Measurements from ENCODE around the gene LIAS. TPM values are rescaled to one million over a fixed set of nuclear protein-coding genes. Genes with fewer than 3 reads are reported as not detected.

The LIAS gene
- total and polyA plus RNA-seq, 4 experiments from 2014 or later: 13.2 to 24.7 (median 19.7) TPM

GRCh38 chr4:39427520-39428114, 31.2 kb upstream of the LIAS start:
- no peak overlapping the region for H3K27ac ChIP-seq (ENCODE audit: low read depth, low read length)
- no peak for DNase-seq
- Mint-ChIP-seq H3K4me1 (no peaks in the 10 kb centered on the region), H3K9me3 (no peaks in the 10 kb centered on the region), H3K36me3 (no peaks in the 10 kb centered on the region), H3K4me3 (no peak overlapping the region), H3K27me3 (no peaks in the 10 kb centered on the region), H3K27ac (no peak overlapping the region)
- H3K4me3 ChIP-seq (ENCODE audit: low read length in 2 of 2): no peak overlapping the region
- ChIA-PET POLR2A (ENCODE audit: partially characterized antibody) (no interaction called here), CTCF (ENCODE audit: partially characterized antibody) (interaction anchor here (1.0 kb wide), 1 partner anchor 11 kb away, joined by 4 read pairs; no protein-coding TSS in a partner anchor)
- H3K4me1 ChIP-seq (ENCODE audit: insufficient read depth, low read length): no peaks in the 10 kb centered on the region
- H3K27me3 ChIP-seq (ENCODE audit: insufficient read depth, low read length): no peaks in the 10 kb centered on the region
- intact Hi-C loops (cut with micrococcal nuclease): no loop called here
- no peaks in the 10 kb centered on the region for H3K36me3 ChIP-seq (ENCODE audit: insufficient read depth, low read length)
- no peaks in the 10 kb centered on the region for H3K9me3 ChIP-seq (ENCODE audit: control insufficient read depth in 1 of 2, low read length in 2 of 2)

- no peak for DNase-seq
- ChIA-PET POLR2A (ENCODE audit: partially characterized antibody) (no interaction called here), CTCF (ENCODE audit: partially characterized antibody) (interaction anchor here (0.7 kb wide), 1 partner anchor 10 kb away, joined by 3 read pairs; no protein-coding TSS in a partner anchor)
- Histone ChIP-seq H3K4me3 (ENCODE audit: low read length in 2 of 2) (no peak overlapping the region), H3K4me1 (ENCODE audit: insufficient read depth, low read length) (no peaks in the 10 kb centered on the region), H3K27ac (ENCODE audit: low read depth, low read length) (no peak overlapping the region), H3K9me3 (ENCODE audit: control insufficient read depth in 1 of 2, low read length in 2 of 2) (no peaks in the 10 kb centered on the region), H3K36me3 (ENCODE audit: insufficient read depth, low read length) (no peaks in the 10 kb centered on the region), H3K27me3 (ENCODE audit: insufficient read depth, low read length) (no peaks in the 10 kb centered on the region)
- no peaks in the 10 kb centered on the region for H3K9me3 Mint-ChIP-seq
- H3K27ac Mint-ChIP-seq: peak overlapping the region in 2 of 7 donors; percentile 38 to 59
- H3K4me3 Mint-ChIP-seq: no peak overlapping the region
- intact Hi-C loops (cut with micrococcal nuclease): no loop called here
- H3K36me3 Mint-ChIP-seq: no peaks in the 10 kb centered on the region
- H3K27me3 Mint-ChIP-seq: no peaks in the 10 kb centered on the region
- no peaks in the 10 kb centered on the region for H3K4me1 Mint-ChIP-seq
Observed at GRCh38 chr4:39429476-39430334, 29.2 kb upstream of the LIAS start.

GRCh38 chr4:39433878-39434492, 24.9 kb upstream of the LIAS start:
- no peak overlapping the region for H3K4me3 ChIP-seq (ENCODE audit: low read length in 2 of 2)
- H3K9me3 ChIP-seq (ENCODE audit: control insufficient read depth in 1 of 2, low read length in 2 of 2): no peaks in the 10 kb centered on the region
- H3K27ac ChIP-seq (ENCODE audit: low read depth, low read length): no peak overlapping the region
- POLR2A ChIA-PET (ENCODE audit: partially characterized antibody): no interaction called here
- CTCF ChIA-PET (ENCODE audit: partially characterized antibody): no interaction called here
- intact Hi-C loops (cut with micrococcal nuclease): no loop called here
- Mint-ChIP-seq H3K9me3 (no peaks in the 10 kb centered on the region), H3K27me3 (no peaks in the 10 kb centered on the region), H3K27ac (no peak overlapping the region), H3K4me3 (no peak overlapping the region), H3K36me3 (no peaks in the 10 kb centered on the region), H3K4me1 (no peaks in the 10 kb centered on the region)
- no peak for DNase-seq
- H3K36me3 ChIP-seq (ENCODE audit: insufficient read depth, low read length): no peaks in the 10 kb centered on the region
- H3K27me3 ChIP-seq (ENCODE audit: insufficient read depth, low read length): no peaks in the 10 kb centered on the region
- no peaks in the 10 kb centered on the region for H3K4me1 ChIP-seq (ENCODE audit: insufficient read depth, low read length)

GRCh38 chr4:39435659-39436563, 22.9 kb upstream of the LIAS start:
- no peak overlapping the region for H3K4me3 ChIP-seq (ENCODE audit: low read length in 2 of 2)
- no peaks in the 10 kb centered on the region for H3K36me3 Mint-ChIP-seq
- H3K27me3 Mint-ChIP-seq: no peaks in the 10 kb centered on the region
- no peaks in the 10 kb centered on the region for H3K27me3 ChIP-seq (ENCODE audit: insufficient read depth, low read length)
- H3K9me3 ChIP-seq (ENCODE audit: control insufficient read depth in 1 of 2, low read length in 2 of 2): no peaks in the 10 kb centered on the region
- no peaks in the 10 kb centered on the region for H3K9me3 Mint-ChIP-seq
- no peaks in the 10 kb centered on the region for H3K36me3 ChIP-seq (ENCODE audit: insufficient read depth, low read length)
- H3K4me3 Mint-ChIP-seq: no peak overlapping the region
- H3K4me1 Mint-ChIP-seq: no peaks in the 10 kb centered on the region
- intact Hi-C loops (cut with micrococcal nuclease): no loop called here
- H3K4me1 ChIP-seq (ENCODE audit: insufficient read depth, low read length): no peaks in the 10 kb centered on the region
- DNase-seq: no peak
- H3K27ac Mint-ChIP-seq: no peak overlapping the region
- no peak overlapping the region for H3K27ac ChIP-seq (ENCODE audit: low read depth, low read length)
- POLR2A ChIA-PET (ENCODE audit: partially characterized antibody): interaction anchor here (0.9 kb wide), 1 partner anchor 11 kb away, joined by 3 read pairs; no protein-coding TSS in a partner anchor
- CTCF ChIA-PET (ENCODE audit: partially characterized antibody): no interaction called here

- Mint-ChIP-seq H3K4me1 (no peaks in the 10 kb centered on the region), H3K36me3 (no peaks in the 10 kb centered on the region), H3K9me3 (peaks cover 0 to 2% (median 0%) of the 10 kb centered on the region in 8 donors), H3K27me3 (no peaks in the 10 kb centered on the region), H3K4me3 (no peak overlapping the region), H3K27ac (no peak overlapping the region)
- Histone ChIP-seq H3K4me1 (ENCODE audit: insufficient read depth, low read length) (no peaks in the 10 kb centered on the region), H3K9me3 (ENCODE audit: control insufficient read depth in 1 of 2, low read length in 2 of 2) (no peaks in the 10 kb centered on the region), H3K36me3 (ENCODE audit: insufficient read depth, low read length) (no peaks in the 10 kb centered on the region), H3K4me3 (ENCODE audit: low read length in 2 of 2) (no peak overlapping the region), H3K27ac (ENCODE audit: low read depth, low read length) (no peak overlapping the region), H3K27me3 (ENCODE audit: insufficient read depth, low read length) (no peaks in the 10 kb centered on the region)
- POLR2A ChIA-PET (ENCODE audit: partially characterized antibody): no interaction called here
- intact Hi-C loops (cut with micrococcal nuclease): no loop called here
- CTCF ChIA-PET (ENCODE audit: partially characterized antibody): interaction anchor here (1.0 kb wide), 1 partner anchor 9 kb away, joined by 3 read pairs; no protein-coding TSS in a partner anchor
- no peak for DNase-seq
Observed at GRCh38 chr4:39441593-39441992, 17.3 kb upstream of the LIAS start.

- Histone ChIP-seq H3K27me3 (ENCODE audit: insufficient read depth, low read length) (no peaks in the 10 kb centered on the region), H3K27ac (ENCODE audit: low read depth, low read length) (no peak overlapping the region), H3K4me1 (ENCODE audit: insufficient read depth, low read length) (peaks cover 8% of the 10 kb centered on the region), H3K4me3 (ENCODE audit: low read length in 2 of 2) (no peak overlapping the region), H3K9me3 (ENCODE audit: control insufficient read depth in 1 of 2, low read length in 2 of 2) (no peaks in the 10 kb centered on the region), H3K36me3 (ENCODE audit: insufficient read depth, low read length) (no peaks in the 10 kb centered on the region)
- Mint-ChIP-seq H3K4me3 (no peak overlapping the region), H3K4me1 (peaks cover 0 to 12% (median 6%) of the 10 kb centered on the region in 4 donors), H3K27ac (no peak overlapping the region), H3K27me3 (no peaks in the 10 kb centered on the region), H3K36me3 (no peaks in the 10 kb centered on the region), H3K9me3 (peaks cover 0 to 2% (median 0%) of the 10 kb centered on the region in 8 donors)
- no peak for DNase-seq
- intact Hi-C loops (cut with micrococcal nuclease): no loop called here
- ChIA-PET CTCF (ENCODE audit: partially characterized antibody) (interaction anchor here (0.7 kb wide), 1 partner anchor 207 kb away, joined by 5 read pairs; no protein-coding TSS in a partner anchor), POLR2A (ENCODE audit: partially characterized antibody) (interaction anchor here (0.7 kb wide), 1 partner anchor 16 kb away, joined by 3 read pairs; no protein-coding TSS in a partner anchor)
Observed at GRCh38 chr4:39442998-39443397, 15.9 kb upstream of the LIAS start.
